GM12874 (cell line): ENCODE measurements around the gene BNIPL.
A peak's percentile ranks its signal among the peaks of the same experiment; 100 is the strongest.

ENCODE experiments used
- CTCF ChIP-seq: IDR thresholded peaks from 2 replicates; pipeline ENCODE4 v1.5.1; 2011; ENCODE audit warnings: low read depth, mild to moderate bottlenecking, control low read depth, low read length, moderate library complexity; ENCODE audit not compliant: insufficient read depth

BNIPL gene

GRCh38 chr1:151010346-151010726, 26.1 kb upstream of the BNIPL start:
- TF ChIP-seq CTCF: no peak

- no peak for TF ChIP-seq CTCF
Observed at GRCh38 chr1:151011154-151011850, 25.1 kb upstream of the BNIPL start.

GRCh38 chr1:151012684-151013471, 23.5 kb upstream of the BNIPL start:
- TF ChIP-seq CTCF: no peak

- TF ChIP-seq CTCF: no peak
Observed at GRCh38 chr1:151013518-151013917, 22.9 kb upstream of the BNIPL start.

- TF ChIP-seq CTCF: peak; percentile 80
Observed at GRCh38 chr1:151024540-151025146, 11.7 kb upstream of the BNIPL start.

GRCh38 chr1:151026460-151026859, 9.9 kb upstream of the BNIPL start:
- no peak for TF ChIP-seq CTCF

GRCh38 chr1:151032164-151032563, 4.2 kb upstream of the BNIPL start:
- no peak for TF ChIP-seq CTCF
